ENCODE data around the gene NOL9.

NOL9 gene

DNA sequence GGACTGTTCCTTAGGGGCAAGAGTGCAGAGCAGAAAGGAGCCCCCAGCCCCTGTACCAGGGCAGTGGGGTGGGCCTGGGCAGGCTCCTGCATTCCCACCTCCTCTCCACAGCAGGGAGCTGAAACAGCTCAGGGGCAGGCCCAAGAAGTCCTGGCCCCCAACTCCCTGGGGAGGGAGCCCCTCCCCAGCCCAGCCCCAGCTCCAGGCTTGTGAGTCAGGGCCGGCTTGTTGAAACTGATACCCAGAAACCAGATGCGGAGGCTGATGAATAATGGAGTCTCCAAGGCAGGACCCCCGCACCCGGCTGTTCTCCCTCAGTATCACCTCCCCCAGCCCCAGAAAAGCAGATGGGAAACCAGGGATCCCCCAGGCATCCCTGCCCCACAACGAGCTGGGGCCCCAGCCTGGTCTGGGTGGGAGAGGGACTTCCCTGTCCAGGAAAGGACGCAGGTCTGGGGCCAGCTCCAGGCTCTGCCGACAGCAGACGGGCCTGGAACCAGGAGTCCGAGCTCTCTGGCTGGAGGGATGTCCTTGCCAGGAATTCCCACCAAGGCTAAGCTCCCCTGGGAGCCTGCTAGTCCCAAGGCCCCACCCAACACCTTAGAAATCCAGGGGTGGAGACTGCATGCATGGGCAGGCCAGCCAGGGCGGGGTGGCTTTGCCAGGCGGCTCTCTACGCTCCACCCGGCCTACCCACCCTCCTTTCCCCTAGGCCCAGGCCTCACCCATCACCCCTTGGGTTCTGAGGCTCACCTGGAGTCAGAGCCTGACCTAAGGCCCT, 65.5 kb downstream of the NOL9 start:
- in situ Hi-C loops (cut with MboI; ENCODE audit: low pct_unique_long_range_greater_than_20kb, low sequenced_read_pairs, unreplicated experiment) = loop anchor here (25.0 kb wide), 1 partner anchor 724 kb away; no protein-coding TSS in a partner anchor
- no peak for DNase-seq (ENCODE audit: low spot score)
- TF ChIP-seq, protein P1, sequence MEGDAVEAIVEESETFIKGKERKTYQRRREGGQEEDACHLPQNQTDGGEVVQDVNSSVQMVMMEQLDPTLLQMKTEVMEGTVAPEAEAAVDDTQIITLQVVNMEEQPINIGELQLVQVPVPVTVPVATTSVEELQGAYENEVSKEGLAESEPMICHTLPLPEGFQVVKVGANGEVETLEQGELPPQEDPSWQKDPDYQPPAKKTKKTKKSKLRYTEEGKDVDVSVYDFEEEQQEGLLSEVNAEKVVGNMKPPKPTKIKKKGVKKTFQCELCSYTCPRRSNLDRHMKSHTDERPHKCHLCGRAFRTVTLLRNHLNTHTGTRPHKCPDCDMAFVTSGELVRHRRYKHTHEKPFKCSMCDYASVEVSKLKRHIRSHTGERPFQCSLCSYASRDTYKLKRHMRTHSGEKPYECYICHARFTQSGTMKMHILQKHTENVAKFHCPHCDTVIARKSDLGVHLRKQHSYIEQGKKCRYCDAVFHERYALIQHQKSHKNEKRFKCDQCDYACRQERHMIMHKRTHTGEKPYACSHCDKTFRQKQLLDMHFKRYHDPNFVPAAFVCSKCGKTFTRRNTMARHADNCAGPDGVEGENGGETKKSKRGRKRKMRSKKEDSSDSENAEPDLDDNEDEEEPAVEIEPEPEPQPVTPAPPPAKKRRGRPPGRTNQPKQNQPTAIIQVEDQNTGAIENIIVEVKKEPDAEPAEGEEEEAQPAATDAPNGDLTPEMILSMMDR (IDR thresholded peaks at IDR 0.05; ENCODE audit: extremely low read depth, insufficient read depth, missing control alignments) = no peak

DNA sequence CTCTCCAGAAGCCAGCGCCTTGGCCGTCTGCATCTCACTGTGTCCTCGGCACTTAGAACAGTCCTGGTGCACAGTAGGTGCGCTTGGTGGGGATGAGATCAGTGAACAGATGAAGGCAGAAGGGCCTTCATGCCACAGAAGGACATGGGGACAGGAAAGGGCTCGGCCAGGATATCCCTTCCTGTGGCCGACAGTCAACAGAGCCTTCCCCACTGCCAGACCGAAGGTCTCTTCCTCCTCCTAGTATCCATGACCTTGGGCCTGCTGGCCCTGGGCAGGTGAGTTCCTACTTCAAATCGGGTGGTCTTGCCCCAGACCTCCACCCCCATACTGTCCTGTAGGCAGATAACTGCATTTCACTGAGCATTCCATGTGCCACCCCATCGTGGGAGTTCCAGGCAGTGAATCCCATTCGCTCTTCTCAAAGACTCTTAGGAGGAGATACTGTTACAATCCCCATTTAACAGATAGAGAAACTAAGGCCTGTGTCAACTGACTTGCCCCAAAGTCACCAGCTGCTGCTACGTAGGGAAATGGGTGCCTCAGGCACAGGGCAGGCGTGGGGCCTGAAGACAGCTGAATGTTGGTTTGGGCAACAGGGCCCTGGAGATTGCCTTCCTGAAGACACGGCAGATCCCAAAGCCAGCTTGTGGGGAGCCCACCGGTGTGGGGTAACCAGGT, 66.4 kb downstream of the NOL9 start:
- DNase-seq (ENCODE audit: low spot score) = no peak
- TF ChIP-seq, protein P1 (IDR thresholded peaks at IDR 0.05; ENCODE audit: extremely low read depth, insufficient read depth, missing control alignments) = no peak
- in situ Hi-C loops (cut with MboI; ENCODE audit: low pct_unique_long_range_greater_than_20kb, low sequenced_read_pairs, unreplicated experiment) = loop anchor here (25.0 kb wide), 1 partner anchor 724 kb away; no protein-coding TSS in a partner anchor

DNA sequence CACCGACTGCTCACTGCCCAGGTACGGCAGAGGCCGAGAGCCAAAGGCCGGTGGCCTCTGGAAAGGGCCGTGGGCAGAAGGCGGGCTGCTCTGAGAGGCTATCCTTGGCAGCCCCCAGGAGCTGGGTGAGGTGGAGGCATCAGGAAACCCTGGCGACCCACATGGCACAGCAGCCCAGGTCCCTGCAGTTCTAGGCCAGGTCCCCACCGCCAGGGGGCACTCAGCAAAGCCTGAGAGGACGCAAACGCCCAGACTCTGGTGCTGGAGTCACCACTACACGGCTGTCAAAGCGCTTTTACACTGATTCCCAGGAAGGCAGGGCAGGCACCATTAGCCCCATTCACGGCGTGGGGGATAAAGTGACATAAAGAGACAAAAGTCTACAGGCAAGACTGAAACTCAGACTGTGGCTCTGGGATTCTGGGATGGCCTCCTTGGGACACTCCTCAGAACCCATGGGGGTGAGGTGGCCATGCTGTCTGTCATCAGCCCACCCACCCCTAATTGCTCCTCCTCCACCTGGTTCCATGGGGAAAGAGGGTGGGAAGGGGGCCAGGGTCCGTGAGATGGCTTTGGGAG, 67.8 kb downstream of the NOL9 start:
- TF ChIP-seq, protein P1 (IDR thresholded peaks at IDR 0.05; ENCODE audit: extremely low read depth, insufficient read depth, missing control alignments) = peak; percentile 92
- in situ Hi-C loops (cut with MboI; ENCODE audit: low pct_unique_long_range_greater_than_20kb, low sequenced_read_pairs, unreplicated experiment) = loop anchor here (25.0 kb wide), 1 partner anchor 726 kb away; no protein-coding TSS in a partner anchor
- DNase-seq (ENCODE audit: low spot score) = peak; percentile 92

DNA sequence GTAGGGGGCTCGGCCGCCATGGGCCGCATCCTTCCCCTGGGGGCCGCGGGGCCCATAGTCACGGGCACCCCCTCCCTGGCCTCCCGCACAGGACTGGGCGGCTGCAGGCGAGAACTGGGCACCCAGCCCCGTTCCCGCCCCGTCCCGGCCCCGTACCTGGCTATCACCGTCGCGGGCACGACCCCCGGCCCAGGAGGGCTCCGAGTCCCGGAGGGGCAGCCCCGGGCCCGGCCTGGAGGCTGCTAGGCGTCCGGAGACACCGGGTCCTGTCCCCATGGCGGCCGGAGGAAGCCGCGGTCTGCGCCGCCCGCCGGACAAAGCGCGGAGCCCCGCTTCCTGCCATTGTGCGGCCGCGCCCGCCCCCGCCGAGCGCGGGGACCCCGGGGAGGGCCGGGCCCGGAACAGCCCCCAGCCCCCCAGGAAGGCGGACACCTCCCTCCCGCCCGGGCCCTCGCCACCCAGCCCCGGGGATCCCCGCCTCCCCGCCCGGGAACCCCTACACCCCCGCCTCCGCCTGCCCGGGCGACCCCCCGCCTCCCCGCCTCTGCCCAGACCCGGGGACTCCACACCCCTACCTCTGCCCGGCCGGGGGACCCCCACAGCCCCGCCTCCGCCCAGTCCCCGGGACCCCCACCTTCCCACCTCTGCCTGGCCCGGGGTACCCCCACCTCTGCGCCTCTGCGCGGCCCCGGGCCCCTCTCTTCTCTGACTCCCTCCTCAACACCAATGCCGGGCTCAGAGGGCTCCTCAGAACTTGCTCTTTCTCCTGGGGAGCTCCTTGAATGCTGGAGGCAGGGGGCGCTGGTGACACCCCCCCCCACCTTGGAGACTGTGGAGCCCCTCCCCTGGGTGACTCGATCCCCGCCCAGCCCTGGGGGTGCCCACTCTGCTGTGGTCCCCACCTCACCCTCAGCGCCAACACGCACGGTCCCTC, 68.9 kb downstream of the NOL9 start:
- in situ Hi-C loops (cut with MboI; ENCODE audit: low pct_unique_long_range_greater_than_20kb, low sequenced_read_pairs, unreplicated experiment) = loop anchor here (25.0 kb wide), 1 partner anchor 727 kb away; no protein-coding TSS in a partner anchor
- DNase-seq (ENCODE audit: low spot score) = peak; percentile 66
- TF ChIP-seq, protein P1 (IDR thresholded peaks at IDR 0.05; ENCODE audit: extremely low read depth, insufficient read depth, missing control alignments) = no peak

DNA sequence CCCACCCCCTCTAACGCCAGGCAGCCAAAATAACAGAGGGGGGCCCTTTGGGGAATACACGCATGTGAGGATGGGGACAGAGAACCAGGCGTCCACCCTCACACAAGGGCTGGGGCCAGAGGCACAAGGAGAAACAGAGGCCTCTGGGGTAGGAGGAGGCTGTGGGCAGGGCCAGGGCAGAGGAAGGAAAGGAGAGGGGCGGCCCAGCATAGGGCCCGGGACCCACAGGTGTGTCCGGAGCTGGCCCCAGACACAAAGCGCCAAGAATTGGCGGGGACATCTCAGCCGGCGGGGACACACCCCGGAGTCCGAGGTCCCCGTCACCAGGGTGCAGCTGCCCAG, 69.5 kb downstream of the NOL9 start:
- in situ Hi-C loops (cut with MboI; ENCODE audit: low pct_unique_long_range_greater_than_20kb, low sequenced_read_pairs, unreplicated experiment) = loop anchor here (25.0 kb wide), 1 partner anchor 728 kb away; no protein-coding TSS in a partner anchor
- TF ChIP-seq, protein P1 (IDR thresholded peaks at IDR 0.05; ENCODE audit: extremely low read depth, insufficient read depth, missing control alignments) = no peak
- DNase-seq (ENCODE audit: low spot score) = no peak

DNA sequence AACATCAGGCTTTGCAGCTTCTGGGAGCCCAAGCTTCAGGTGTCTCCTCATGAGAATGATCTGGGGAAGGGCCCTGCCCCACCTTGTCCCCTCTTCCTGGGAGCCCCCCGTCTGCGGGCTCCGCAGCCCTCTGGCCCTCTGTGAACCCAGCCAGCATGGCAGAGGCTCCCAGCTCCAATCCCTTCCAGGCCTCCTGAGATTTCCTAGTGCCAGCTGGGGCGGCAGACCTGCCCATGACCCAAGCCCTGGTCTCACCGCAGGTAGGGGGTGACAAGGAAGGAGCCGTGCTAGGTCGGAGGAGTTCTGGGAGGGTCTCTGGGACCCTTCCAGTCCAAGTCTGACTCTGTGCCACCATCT, 70.6 kb downstream of the NOL9 start:
- in situ Hi-C loops (cut with MboI; ENCODE audit: low pct_unique_long_range_greater_than_20kb, low sequenced_read_pairs, unreplicated experiment) = loop anchor here (25.0 kb wide), 1 partner anchor 729 kb away; no protein-coding TSS in a partner anchor
- DNase-seq (ENCODE audit: low spot score) = no peak
- TF ChIP-seq, protein P1 (IDR thresholded peaks at IDR 0.05; ENCODE audit: extremely low read depth, insufficient read depth, missing control alignments) = no peak

Measured in GM13977 (cell line).